Adrenal gland (tissue), 5 donors: ENCODE measurements around the gene POP7.

Source experiments
- CTCF ChIP-seq, 6 experiments: fragments of 450-650 bp in 4 of 6; fragments of 200-600 bp in 2 of 6; sonication (generic) in 1 of 6; IDR thresholded peaks; 1 replicate in 5 of 6; 2 replicates in 1 of 6; pipeline versions ENCODE4 v1.5.1 to v1.8.0; 2016 to 2021; ENCODE audit warnings: antibody characterized with exemption in 6 of 6, mild to moderate bottlenecking in 2 of 6, moderate library complexity in 1 of 6
- POLR2A ChIP-seq, 2 donors: fragments of 450-650 bp; IDR thresholded peaks; one replicate each; pipeline ENCODE4 v1.6.1; 2017; ENCODE audit warnings: antibody characterized with exemption in 2 of 2, mild to moderate bottlenecking in 2 of 2, moderate library complexity in 1 of 2
- donor health status: DM: no; HTN: no; CAD: no.

- TF ChIP-seq CTCF (IDR thresholded peaks at IDR 0.05), result no peak
- no peak for TF ChIP-seq POLR2A (IDR thresholded peaks at IDR 0.05)
Measured at GRCh38 chr7:100735730-100736129, 29.8 kb downstream of the POP7 start.
